Cardiac fibroblast (primary cell): ENCODE data around the gene HINT2.
A peak's percentile ranks its signal among the peaks of the same experiment; 100 is the strongest.

Experiments used
- DNase-seq, 2 donors: peaks; one replicate each; pipeline versions ENCODE4 v3.0.0 to v3.0.0-alpha.2; 2010; ENCODE audit warnings: low read depth in 2 of 2
- H3K4me3 ChIP-seq, 2 donors: replicated peaks in 1 of 2; 1 replicate in 1 of 2; 2 replicates in 1 of 2; pipeline ENCODE4 v1.5.1; 2011; ENCODE audit warnings: low read depth in 2 of 2, low read length in 2 of 2, mild to moderate bottlenecking in 2 of 2, moderate library complexity in 1 of 2
- CTCF ChIP-seq: IDR thresholded peaks from one replicate; pipeline ENCODE4 v1.5.1; 2011; ENCODE audit warnings: low read depth, mild to moderate bottlenecking, low read length, inconsistent platforms

HINT2 gene

DNA sequence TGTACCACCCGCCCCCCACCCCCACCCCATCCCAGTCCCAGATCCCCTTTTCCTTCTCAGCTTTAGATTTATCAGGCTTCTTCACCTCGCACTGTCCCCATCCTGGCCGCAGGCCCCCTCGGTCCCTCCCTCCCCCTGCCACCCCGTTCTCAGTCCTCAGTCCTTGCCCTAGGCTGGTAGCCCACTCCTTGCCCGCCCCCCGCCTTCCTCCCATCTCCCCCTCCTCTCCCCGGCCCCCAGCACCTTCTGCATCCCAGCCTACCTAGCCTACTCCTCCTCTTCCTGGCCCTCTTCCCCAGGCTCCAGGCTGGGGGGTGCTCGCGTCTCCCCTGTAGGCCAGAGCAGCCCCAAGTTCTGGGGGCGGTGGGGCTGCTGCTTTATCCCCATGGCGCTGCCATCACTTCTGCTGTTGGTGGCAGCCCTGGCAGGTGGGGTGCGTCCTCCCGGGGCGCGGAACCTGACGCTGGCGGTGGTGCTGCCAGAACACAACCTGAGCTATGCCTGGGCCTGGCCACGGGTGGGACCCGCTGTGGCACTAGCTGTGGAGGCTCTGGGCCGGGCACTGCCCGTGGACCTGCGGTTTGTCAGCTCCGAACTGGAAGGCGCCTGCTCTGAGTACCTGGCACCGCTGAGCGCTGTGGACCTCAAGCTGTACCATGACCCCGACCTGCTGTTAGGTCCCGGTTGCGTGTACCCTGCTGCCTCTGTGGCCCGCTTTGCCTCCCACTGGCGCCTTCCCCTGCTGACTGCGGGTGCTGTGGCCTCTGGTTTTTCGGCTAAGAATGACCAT is 22.6 kb downstream of the HINT2 start:
- no peak for TF ChIP-seq CTCF
- H3K4me3 ChIP-seq, result peak overlapping the region; percentile 55 to 59
- no peak for DNase-seq

GRCh38 chr9:35791297-35791921 is 23.4 kb downstream of the HINT2 start, which contains the start of gene NPR2:
Gene NPR2 (plus strand): TSS chr9:35791591. CDS start chr9:35792409, 818 bp downstream.
- DNase-seq, result peak; percentile 31 to 53
- peak within 1 kb of the TSS; percentile 55 to 59 for H3K4me3 ChIP-seq
- TF ChIP-seq CTCF, result no peak

DNA sequence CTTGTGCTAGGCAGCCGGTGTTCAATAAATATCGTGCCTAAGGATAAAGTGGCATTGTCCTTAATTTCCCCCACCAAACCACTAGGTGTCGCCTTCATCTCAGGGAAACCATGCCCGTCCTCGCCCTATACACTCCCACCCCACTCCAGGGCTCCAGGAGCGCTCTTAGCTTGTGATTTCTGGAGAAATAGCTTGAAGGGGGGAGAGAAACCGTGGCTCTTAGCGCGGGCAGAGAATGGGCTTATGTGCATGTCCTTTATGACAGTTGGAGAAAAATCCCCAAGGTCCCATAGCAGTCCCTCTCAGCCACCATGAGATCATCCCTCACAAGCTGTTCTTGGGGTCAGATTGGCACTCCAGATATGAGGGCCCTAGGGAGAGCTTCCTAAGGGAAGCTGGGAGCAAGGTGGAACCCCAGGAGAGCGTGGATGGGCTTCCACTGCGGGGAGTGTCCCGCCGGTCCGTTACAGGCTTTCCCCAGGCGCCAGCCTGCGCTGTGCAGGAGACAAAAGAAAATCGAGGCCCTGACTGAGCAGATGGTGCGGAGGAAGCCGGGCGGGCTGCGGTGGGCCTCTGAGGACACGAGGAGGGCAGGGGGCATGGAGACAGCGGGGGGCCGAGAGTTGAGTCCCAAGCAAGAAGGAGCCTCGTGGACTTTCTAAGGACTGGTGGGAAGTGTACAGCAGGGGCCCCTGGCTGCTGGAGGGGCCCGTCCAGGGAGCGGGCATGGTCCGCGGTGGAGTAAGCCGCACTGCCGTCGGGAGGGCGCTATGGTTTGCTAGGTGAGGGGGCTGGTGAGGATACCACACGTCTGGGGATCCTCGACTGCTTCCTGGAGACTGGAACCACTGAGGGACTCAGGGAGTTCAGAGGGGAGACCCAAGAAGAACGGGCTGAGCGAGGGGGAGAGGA is 24.2 kb downstream of the HINT2 start:
- no peak overlapping the region for H3K4me3 ChIP-seq
- peak; percentile 91 to 93 for DNase-seq
- peak; percentile 86 for TF ChIP-seq CTCF

DNA sequence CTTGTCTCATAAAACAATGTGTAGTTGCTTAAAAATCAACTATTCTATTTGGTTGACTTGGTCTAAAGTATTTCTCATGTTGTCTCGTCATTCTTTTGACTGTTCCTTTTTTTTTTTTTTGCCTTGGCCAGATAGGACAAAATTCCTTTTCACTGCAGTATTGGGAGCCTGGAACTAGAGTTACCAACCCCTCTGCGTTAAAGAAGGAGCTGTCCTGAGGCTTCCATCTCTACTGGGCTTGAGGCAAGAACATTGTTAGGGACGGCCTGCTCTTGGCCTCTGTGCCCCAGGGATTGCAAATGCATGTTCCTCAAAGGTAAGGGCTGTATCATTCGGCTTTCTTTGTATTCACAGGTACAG is 24.8 kb downstream of the HINT2 start:
- H3K4me3 ChIP-seq, result no peak overlapping the region
- no peak for DNase-seq
- TF ChIP-seq CTCF, result no peak

GRCh38 chr9:35789541-35789940 is 25.3 kb downstream of the HINT2 start:
- no peak overlapping the region for H3K4me3 ChIP-seq
- TF ChIP-seq CTCF, result no peak
- no peak for DNase-seq

- TF ChIP-seq CTCF, result no peak
- H3K4me3 ChIP-seq, result no peak overlapping the region
- DNase-seq, result no peak
Observed at GRCh38 chr9:35783418-35783817, 31.4 kb downstream of the HINT2 start.
